Cardiac fibroblast (primary cell): ENCODE measurements around the gene FGF14.

Experiments used
- DNase-seq, 2 donors: peaks; one replicate each; pipeline versions ENCODE4 v3.0.0 to v3.0.0-alpha.2; 2010; ENCODE audit warnings: low read depth in 2 of 2
- H3K4me3 ChIP-seq, 2 donors: replicated peaks in 1 of 2; 1 replicate in 1 of 2; 2 replicates in 1 of 2; pipeline ENCODE4 v1.5.1; 2011; ENCODE audit warnings: low read depth in 2 of 2, low read length in 2 of 2, mild to moderate bottlenecking in 2 of 2, moderate library complexity in 1 of 2
- TF ChIP-seq, protein P1 (sequence below): IDR thresholded peaks from one replicate; pipeline ENCODE4 v1.5.1; 2011; ENCODE audit warnings: low read depth, mild to moderate bottlenecking, low read length, inconsistent platforms

The FGF14 gene

DNA sequence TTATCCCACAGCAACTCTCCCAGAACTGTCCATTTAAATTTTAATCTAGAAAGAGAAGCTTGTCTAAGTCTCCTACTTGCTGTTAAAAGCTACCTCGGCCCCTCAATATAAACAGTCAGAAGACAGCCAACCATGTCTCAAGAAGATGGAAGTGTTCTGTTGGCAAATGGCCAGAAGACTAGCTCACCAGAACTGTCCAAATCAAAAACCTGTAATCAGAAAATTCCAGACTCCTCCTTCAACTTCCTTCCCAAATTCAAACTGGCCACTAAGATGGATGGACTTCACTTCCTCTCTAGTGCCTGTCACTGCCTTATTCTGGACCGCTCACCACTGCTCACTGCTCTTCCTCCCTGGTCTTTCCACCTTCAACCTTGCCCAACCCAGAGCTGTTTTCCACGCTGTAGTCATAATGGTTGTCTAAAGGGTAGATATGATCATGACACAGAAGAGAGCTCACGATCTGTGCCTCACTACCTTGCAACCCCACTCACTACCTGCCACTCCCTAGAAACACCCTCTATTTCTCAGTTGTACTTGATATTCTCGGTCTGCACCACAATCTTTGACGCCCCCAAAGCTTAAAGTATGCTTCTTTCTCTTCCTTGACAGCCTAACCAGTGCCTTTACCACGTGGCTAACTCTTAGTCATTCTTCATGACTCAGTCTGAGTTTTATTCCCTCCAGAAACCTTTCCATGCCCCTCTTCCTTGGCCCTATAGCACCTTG lies 9.2 kb downstream of the FGF14 start:
- no peak for DNase-seq
- TF ChIP-seq, protein P1, sequence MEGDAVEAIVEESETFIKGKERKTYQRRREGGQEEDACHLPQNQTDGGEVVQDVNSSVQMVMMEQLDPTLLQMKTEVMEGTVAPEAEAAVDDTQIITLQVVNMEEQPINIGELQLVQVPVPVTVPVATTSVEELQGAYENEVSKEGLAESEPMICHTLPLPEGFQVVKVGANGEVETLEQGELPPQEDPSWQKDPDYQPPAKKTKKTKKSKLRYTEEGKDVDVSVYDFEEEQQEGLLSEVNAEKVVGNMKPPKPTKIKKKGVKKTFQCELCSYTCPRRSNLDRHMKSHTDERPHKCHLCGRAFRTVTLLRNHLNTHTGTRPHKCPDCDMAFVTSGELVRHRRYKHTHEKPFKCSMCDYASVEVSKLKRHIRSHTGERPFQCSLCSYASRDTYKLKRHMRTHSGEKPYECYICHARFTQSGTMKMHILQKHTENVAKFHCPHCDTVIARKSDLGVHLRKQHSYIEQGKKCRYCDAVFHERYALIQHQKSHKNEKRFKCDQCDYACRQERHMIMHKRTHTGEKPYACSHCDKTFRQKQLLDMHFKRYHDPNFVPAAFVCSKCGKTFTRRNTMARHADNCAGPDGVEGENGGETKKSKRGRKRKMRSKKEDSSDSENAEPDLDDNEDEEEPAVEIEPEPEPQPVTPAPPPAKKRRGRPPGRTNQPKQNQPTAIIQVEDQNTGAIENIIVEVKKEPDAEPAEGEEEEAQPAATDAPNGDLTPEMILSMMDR, result no peak
- H3K4me3 ChIP-seq, result no peak overlapping the region

DNA sequence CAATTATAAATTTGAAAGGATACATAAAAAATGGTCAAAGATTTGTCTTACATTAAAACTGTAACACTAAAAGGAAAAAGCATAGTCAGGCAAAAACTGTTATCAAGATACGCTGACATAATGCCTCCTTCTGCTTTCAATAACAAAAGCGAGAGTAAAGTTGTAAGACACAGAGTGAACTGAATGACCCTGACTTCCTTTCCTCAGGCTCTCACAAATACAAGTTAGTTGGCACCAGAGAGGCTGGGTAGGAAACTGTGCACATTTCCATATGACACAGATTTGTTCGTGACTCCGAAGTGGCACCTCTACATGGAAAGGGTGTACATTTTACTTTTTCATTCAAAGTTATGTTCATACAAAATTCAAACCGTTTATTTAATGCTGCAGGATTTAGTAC lies 15.4 kb downstream of the FGF14 start:
- H3K4me3 ChIP-seq, result no peak overlapping the region
- DNase-seq, result no peak
- TF ChIP-seq, protein P1, result no peak

DNA sequence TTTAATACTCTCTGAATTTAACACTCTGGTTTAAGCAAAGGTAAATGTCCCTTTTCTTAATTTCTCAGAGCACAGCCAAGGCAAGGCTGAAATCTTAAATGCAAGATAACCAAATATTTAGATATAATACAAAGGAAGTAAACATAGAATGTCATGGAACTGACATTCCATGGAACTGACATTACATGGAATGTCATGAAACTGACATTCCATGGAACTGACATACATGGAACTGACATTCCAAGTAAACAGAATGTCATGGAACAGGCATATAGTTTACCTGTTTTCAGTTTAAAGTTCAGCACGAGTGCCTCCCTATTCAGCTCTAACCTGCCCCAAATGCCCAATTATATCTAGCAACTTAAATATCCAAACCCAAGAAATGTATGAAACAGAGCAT lies 21.8 kb downstream of the FGF14 start:
- no peak overlapping the region for H3K4me3 ChIP-seq
- TF ChIP-seq, protein P1, result no peak
- DNase-seq, result no peak

DNA sequence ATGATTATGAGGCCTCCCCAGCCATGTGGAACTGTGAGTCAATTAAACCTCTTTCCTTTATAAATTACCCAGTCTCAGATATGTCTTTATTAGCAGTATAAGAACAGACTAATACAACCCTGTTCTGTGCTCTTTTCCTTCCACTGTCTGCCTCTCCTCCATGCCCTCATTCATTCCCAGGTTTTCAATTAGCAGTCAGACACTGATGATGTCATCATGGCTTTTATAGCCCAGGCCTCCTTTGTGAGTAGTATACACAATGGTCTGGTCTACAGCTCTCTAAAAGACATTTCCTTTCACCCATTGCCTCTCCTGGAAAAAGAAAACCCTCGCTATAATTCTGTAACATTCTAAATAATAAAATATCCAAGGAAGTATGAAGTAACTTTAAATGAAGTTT lies 25.5 kb downstream of the FGF14 start:
- H3K4me3 ChIP-seq, result no peak overlapping the region
- TF ChIP-seq, protein P1, result no peak
- DNase-seq, result no peak

DNA sequence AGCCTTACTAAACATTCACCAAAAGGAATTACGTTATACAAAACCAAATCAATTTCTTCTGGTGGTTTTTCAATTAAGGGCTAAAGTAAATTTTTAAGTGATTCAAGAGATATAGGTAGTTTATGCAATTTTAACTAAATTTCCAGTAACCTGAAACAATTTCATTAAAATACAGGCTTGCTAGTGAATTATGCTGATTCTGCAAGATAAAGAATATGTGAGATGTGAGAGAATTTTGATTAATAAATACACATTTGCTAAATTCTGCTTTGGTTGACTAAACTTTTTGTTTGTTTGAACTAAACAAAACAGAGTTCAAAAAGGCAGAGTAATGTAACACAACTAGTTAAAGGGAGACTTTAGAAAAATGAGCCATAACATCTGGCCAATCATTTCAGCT lies 27.1 kb downstream of the FGF14 start:
- DNase-seq, result no peak
- TF ChIP-seq, protein P1, result no peak
- no peak overlapping the region for H3K4me3 ChIP-seq

DNA sequence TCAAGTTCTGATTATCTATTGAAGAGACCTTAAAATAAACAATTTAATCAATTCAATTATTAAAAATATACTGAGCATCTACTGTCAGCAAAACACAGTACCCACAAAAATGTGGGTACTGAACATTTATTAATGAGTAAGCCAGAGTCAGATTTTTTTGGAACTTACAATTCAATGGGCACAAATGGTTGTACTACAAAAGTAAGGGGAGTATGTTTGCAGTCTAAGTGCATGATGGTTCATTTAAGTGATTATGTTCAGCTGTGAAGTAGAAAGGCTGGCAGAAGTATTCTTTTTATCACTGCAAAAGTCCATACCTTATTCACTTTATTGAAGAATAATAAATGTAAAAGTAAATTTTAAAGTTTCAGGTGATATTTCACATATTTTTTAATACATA lies 27.6 kb downstream of the FGF14 start:
- TF ChIP-seq, protein P1, result no peak
- DNase-seq, result no peak

DNA sequence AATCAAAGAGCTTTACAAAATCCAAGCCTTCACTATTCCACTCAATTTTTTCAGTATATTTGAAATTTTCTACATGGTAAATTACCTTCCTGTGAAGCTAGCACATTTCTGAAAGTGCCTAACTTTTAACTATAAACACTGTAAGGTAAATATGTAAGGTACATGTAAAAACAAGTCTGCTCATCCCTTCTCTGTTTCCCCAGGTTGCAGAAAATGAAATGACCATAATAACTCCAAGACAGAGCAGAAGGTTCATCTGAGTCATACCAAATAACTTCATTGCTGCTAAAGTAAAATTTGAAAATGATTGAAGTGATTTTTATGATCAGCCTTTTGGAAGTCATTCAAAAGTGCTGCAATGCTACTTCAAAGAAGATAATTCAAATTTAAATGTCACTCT lies 28.6 kb downstream of the FGF14 start:
- no peak overlapping the region for H3K4me3 ChIP-seq
- no peak for DNase-seq
- TF ChIP-seq, protein P1, result no peak

More for the DNA sequence above, 27.6 kb downstream of the FGF14 start:
- no peak overlapping the region for H3K4me3 ChIP-seq
